GM13976 (cell line): ENCODE data around the gene KY.
A peak's percentile ranks its signal among the peaks of the same experiment; 100 is the strongest.

ENCODE experiments used
- DNase-seq: peaks from one replicate; pipeline ENCODE4 v3.0.0; 2012; ENCODE audit warnings: low spot score
- CTCF ChIP-seq: IDR thresholded peaks from 2 replicates; pipeline ENCODE4 v1.5.1; 2012; ENCODE audit warnings: borderline replicate concordance, mild to moderate bottlenecking; ENCODE audit not compliant: insufficient read depth; ENCODE audit errors: extremely low read depth, missing control alignments, control extremely low read depth
- in situ Hi-C: fragments of 300-500 bp; cut with MboI; formaldehyde crosslinking; loops from one replicate; pipeline ENCODE4 v1.12.0; 2022; ENCODE audit warnings: low sequenced_read_pairs, mixed read lengths, inconsistent platforms; ENCODE audit not compliant: unreplicated experiment

The KY gene

GRCh38 chr3:134609821-134610431 is 40.9 kb downstream of the KY start:
- in situ Hi-C loops, result no loop called here

GRCh38 chr3:134608771-134609435 is 41.9 kb downstream of the KY start:
- TF ChIP-seq CTCF, result no peak
- DNase-seq, result no peak
- in situ Hi-C loops, result no loop called here

More at GRCh38 chr3:134609821-134610431, 40.9 kb downstream of the KY start:
- TF ChIP-seq CTCF, result no peak
- DNase-seq, result no peak

- in situ Hi-C loops, result no loop called here
- DNase-seq, result peak; percentile 16
- no peak for TF ChIP-seq CTCF
Observed at GRCh38 chr3:134608023-134608770, 42.6 kb downstream of the KY start.

GRCh38 chr3:134607054-134608022 is 43.5 kb downstream of the KY start:
- peak; percentile 17 for DNase-seq
- no peak for TF ChIP-seq CTCF
- in situ Hi-C loops, result no loop called here

GRCh38 chr3:134606033-134607025 is 44.5 kb downstream of the KY start:
- no peak for DNase-seq
- TF ChIP-seq CTCF, result no peak
- in situ Hi-C loops, result no loop called here
